Ascending aorta (tissue), 2 donors: ENCODE measurements around the gene PARD3B. TPM values are rescaled to one million over a fixed set of nuclear protein-coding genes. Genes with fewer than 3 reads are reported as not detected.

Experiments
- DNase-seq, 2 donors: peaks; one replicate each; pipeline ENCODE4 v3.0.0-alpha.2; 2019; ENCODE audit warnings: low spot score in 2 of 2
- H3K27ac ChIP-seq, 2 donors: fragments of 200-600 bp; sonication (generic); one replicate each; pipeline ENCODE4 v1.5.1; 2016 to 2017; ENCODE audit warnings: mild to moderate bottlenecking in 1 of 2
- H3K27me3 ChIP-seq: fragments of 200-600 bp; sonication (generic); one replicate; pipeline ENCODE4 v1.5.1; 2017
- H3K36me3 ChIP-seq, 2 donors: fragments of 200-600 bp; sonication (generic); one replicate each; pipeline ENCODE4 v1.5.1; 2016
- H3K4me1 ChIP-seq, 2 donors: fragments of 200-600 bp; sonication (generic); one replicate each; pipeline ENCODE4 v1.5.1; 2016 to 2017; ENCODE audit warnings: mild to moderate bottlenecking in 1 of 2
- H3K4me3 ChIP-seq, 2 donors: fragments of 200-600 bp; sonication (generic); one replicate each; pipeline ENCODE4 v1.5.1; 2016 to 2017; ENCODE audit warnings: mild to moderate bottlenecking in 1 of 2
- H3K9me3 ChIP-seq, 2 donors: fragments of 200-600 bp; sonication (generic); one replicate each; pipeline ENCODE4 v1.5.1; 2016
- intact Hi-C: fragments of 100-400 bp; cut with DNase I; formaldehyde crosslinking; loops from one replicate; pipeline ENCODE4 v1.15.1; 2023
- total RNA-seq: library from RNA; depleted of rRNA; stranded (reverse); fragments of >200 nt; gene quantifications from one replicate; pipeline ENCODE4 v1.1.0, GENCODE V29; 2016
- TF ChIP-seq, protein P1 (sequence below), 3 experiments: fragments of 200-600 bp in 2 of 3; fragments of 450-650 bp in 1 of 3; sonication (generic) in 2 of 3; IDR thresholded peaks; one replicate each; pipeline ENCODE4 v1.5.1; 2016 to 2019; ENCODE audit warnings: antibody characterized with exemption in 3 of 3, mild to moderate bottlenecking in 1 of 3, moderate library complexity in 1 of 3

The PARD3B gene
- total RNA-seq, 1 donor from 2014 or later: 9.5 TPM

GRCh38 chr2:204705243-204705932, 160.1 kb downstream of the PARD3B start:
- H3K4me3 ChIP-seq: no peak overlapping the region
- no peaks in the 10 kb centered on the region for H3K27me3 ChIP-seq
- no peaks in the 10 kb centered on the region for H3K36me3 ChIP-seq
- peaks cover 0 to 2% of the 10 kb centered on the region in 2 donors for H3K4me1 ChIP-seq
- no peaks in the 10 kb centered on the region for H3K9me3 ChIP-seq
- intact Hi-C loops: no loop called here
- TF ChIP-seq, protein P1, sequence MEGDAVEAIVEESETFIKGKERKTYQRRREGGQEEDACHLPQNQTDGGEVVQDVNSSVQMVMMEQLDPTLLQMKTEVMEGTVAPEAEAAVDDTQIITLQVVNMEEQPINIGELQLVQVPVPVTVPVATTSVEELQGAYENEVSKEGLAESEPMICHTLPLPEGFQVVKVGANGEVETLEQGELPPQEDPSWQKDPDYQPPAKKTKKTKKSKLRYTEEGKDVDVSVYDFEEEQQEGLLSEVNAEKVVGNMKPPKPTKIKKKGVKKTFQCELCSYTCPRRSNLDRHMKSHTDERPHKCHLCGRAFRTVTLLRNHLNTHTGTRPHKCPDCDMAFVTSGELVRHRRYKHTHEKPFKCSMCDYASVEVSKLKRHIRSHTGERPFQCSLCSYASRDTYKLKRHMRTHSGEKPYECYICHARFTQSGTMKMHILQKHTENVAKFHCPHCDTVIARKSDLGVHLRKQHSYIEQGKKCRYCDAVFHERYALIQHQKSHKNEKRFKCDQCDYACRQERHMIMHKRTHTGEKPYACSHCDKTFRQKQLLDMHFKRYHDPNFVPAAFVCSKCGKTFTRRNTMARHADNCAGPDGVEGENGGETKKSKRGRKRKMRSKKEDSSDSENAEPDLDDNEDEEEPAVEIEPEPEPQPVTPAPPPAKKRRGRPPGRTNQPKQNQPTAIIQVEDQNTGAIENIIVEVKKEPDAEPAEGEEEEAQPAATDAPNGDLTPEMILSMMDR (IDR thresholded peaks at IDR 0.05): no peak
- H3K27ac ChIP-seq: no peak overlapping the region
- no peak for DNase-seq

DNA sequence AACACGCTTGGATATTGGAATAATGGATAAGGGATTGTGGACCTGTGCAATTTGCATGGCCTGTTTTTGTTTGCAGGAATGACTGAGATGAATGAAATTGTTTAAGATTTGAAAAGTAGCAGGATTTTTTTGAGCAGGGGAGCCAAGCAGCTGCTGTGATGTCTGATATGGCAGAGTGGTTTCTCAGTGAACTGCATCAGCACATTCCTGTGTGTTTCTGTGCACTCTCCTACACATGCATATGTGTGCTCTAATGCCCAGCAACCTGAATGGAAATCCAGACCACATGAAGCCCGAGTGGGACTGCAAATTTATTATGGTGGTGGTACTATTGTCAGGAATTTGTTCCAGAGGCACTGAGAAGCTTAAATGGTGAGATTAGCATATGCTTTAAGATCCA, 161.7 kb downstream of the PARD3B start:
- Histone ChIP-seq H3K9me3 (no peaks in the 10 kb centered on the region), H3K27ac (no peak overlapping the region), H3K27me3 (no peaks in the 10 kb centered on the region), H3K4me1 (peaks cover 0 to 2% of the 10 kb centered on the region in 2 donors), H3K4me3 (no peak overlapping the region), H3K36me3 (no peaks in the 10 kb centered on the region)
- TF ChIP-seq, protein P1 (IDR thresholded peaks at IDR 0.05): no peak
- DNase-seq: no peak
- intact Hi-C loops: no loop called here

GRCh38 chr2:204713211-204713610, 167.9 kb downstream of the PARD3B start:
- no peak for DNase-seq
- H3K9me3 ChIP-seq: no peaks in the 10 kb centered on the region
- H3K36me3 ChIP-seq: no peaks in the 10 kb centered on the region
- TF ChIP-seq, protein P1 (IDR thresholded peaks at IDR 0.05): no peak
- H3K27ac ChIP-seq: no peak overlapping the region
- H3K4me1 ChIP-seq: no peaks in the 10 kb centered on the region
- no peaks in the 10 kb centered on the region for H3K27me3 ChIP-seq
- intact Hi-C loops: no loop called here
- H3K4me3 ChIP-seq: no peak overlapping the region

- H3K27me3 ChIP-seq: no peaks in the 10 kb centered on the region
- TF ChIP-seq, protein P1 (IDR thresholded peaks at IDR 0.05): no peak
- DNase-seq: no peak
- H3K9me3 ChIP-seq: no peaks in the 10 kb centered on the region
- no peak overlapping the region for H3K27ac ChIP-seq
- H3K4me3 ChIP-seq: no peak overlapping the region
- intact Hi-C loops: no loop called here
- H3K4me1 ChIP-seq: no peaks in the 10 kb centered on the region
- H3K36me3 ChIP-seq: no peaks in the 10 kb centered on the region
These were observed 170.1 kb downstream of the PARD3B start for GRCh38 chr2:204715361-204715760.

DNA sequence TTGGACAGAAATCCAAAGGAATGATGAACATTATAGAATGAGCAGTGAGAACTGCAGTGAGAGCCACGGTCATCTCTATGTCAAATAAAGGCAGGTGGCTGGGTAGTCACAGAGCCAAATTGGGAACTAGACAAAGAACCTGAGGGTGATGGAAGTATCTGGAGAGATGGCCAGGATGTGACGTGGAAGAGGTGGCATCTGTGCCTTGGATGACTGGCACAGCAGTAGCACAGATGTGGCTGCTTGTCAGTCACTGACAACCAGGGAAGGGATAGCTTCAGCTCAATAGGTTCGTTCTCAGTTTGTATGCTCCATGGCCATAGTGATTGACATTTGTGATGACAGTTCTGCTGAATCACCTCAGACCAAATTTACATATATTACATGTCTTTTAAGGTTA, 172.3 kb downstream of the PARD3B start:
- Histone ChIP-seq H3K27me3 (no peaks in the 10 kb centered on the region), H3K36me3 (no peaks in the 10 kb centered on the region), H3K4me1 (no peaks in the 10 kb centered on the region), H3K4me3 (no peak overlapping the region), H3K27ac (no peak overlapping the region), H3K9me3 (no peaks in the 10 kb centered on the region)
- TF ChIP-seq, protein P1 (IDR thresholded peaks at IDR 0.05): no peak
- DNase-seq: no peak
- intact Hi-C loops: no loop called here

DNA sequence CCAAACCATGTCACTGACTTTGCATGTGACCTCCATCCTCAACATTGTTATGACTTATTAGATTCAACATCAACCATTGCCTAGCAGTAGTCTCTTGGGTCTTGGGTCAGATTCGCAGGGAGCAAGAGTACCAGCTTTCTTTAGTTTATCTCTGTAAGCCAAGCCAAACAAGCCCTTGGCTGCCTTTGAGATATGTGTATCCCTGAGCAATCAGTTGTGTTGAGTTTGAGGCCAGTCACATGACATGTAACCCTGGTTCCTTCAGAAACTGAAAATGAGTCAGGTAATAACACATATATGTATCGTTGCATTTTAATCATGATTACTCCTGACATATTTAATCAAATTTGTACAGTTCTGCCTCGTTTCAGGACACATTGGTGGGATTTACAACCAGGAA, 173.3 kb downstream of the PARD3B start:
- H3K27ac ChIP-seq: no peak overlapping the region
- no peak overlapping the region for H3K4me3 ChIP-seq
- intact Hi-C loops: no loop called here
- no peaks in the 10 kb centered on the region for H3K27me3 ChIP-seq
- H3K36me3 ChIP-seq: no peaks in the 10 kb centered on the region
- TF ChIP-seq, protein P1 (IDR thresholded peaks at IDR 0.05): no peak
- no peak for DNase-seq
- no peaks in the 10 kb centered on the region for H3K4me1 ChIP-seq
- no peaks in the 10 kb centered on the region for H3K9me3 ChIP-seq
